Measurements from ENCODE around the gene GOLGA7B.
A peak's percentile ranks its signal among the peaks of the same experiment; 100 is the strongest.
"Not testable (repeated sequence)": the region's sequence is repeated elsewhere in the genome, so short reads cannot be mapped to it uniquely, and the experiment has no call there.

Gene GOLGA7B

GRCh38 chr10:97836446-97836845 lies 13.2 kb upstream of the GOLGA7B start:
- DNase-seq (ENCODE audit: low spot score): no peak

GRCh38 chr10:97838091-97838490 lies 11.6 kb upstream of the GOLGA7B start:
- DNase-seq (ENCODE audit: low spot score): no peak

- not testable (repeated sequence) for DNase-seq (ENCODE audit: low spot score)
These were observed 8.5 kb upstream of the GOLGA7B start for GRCh38 chr10:97841166-97841565.

- not testable (repeated sequence) for DNase-seq (ENCODE audit: low spot score)
These were observed 7.5 kb upstream of the GOLGA7B start for GRCh38 chr10:97842114-97842513.

- DNase-seq (ENCODE audit: low spot score): no peak
These were observed 6.9 kb upstream of the GOLGA7B start for GRCh38 chr10:97842656-97843280.

- DNase-seq (ENCODE audit: low spot score): no peak
These were observed 6.4 kb upstream of the GOLGA7B start for GRCh38 chr10:97843281-97843671.

- not testable (repeated sequence) for DNase-seq (ENCODE audit: low spot score)
These were observed 5.7 kb upstream of the GOLGA7B start for GRCh38 chr10:97843972-97844371.

- DNase-seq (ENCODE audit: low spot score): no peak
These were observed 5.0 kb upstream of the GOLGA7B start for GRCh38 chr10:97844678-97845077.

- peak; percentile 6 for DNase-seq (ENCODE audit: low spot score)
These were observed 448 bp upstream of the GOLGA7B start for GRCh38 chr10:97849103-97849686.

- no peak for DNase-seq (ENCODE audit: low spot score)
These were observed 803 bp downstream of the GOLGA7B start for GRCh38 chr10:97850446-97850845.

GRCh38 chr10:97851341-97852001 lies 1.8 kb downstream of the GOLGA7B start:
- no peak for DNase-seq (ENCODE audit: low spot score)

- DNase-seq (ENCODE audit: low spot score): no peak
These were observed 2.6 kb downstream of the GOLGA7B start for GRCh38 chr10:97852277-97852676.

GRCh38 chr10:97852840-97853405 lies 3.3 kb downstream of the GOLGA7B start:
- no peak for DNase-seq (ENCODE audit: low spot score)

- no peak for DNase-seq (ENCODE audit: low spot score)
These were observed 5.1 kb downstream of the GOLGA7B start for GRCh38 chr10:97854743-97855142.

GRCh38 chr10:97858001-97858439 lies 8.4 kb downstream of the GOLGA7B start:
- no peak for DNase-seq (ENCODE audit: low spot score)

- peak; percentile 11 for DNase-seq (ENCODE audit: low spot score)
These were observed 11.6 kb downstream of the GOLGA7B start for GRCh38 chr10:97861097-97861750.

GRCh38 chr10:97861924-97862323 lies 12.3 kb downstream of the GOLGA7B start:
- DNase-seq (ENCODE audit: low spot score): no peak

- DNase-seq (ENCODE audit: low spot score): no peak
These were observed 14.2 kb downstream of the GOLGA7B start for GRCh38 chr10:97863808-97864207.

GRCh38 chr10:97865488-97865887 lies 15.8 kb downstream of the GOLGA7B start:
- DNase-seq (ENCODE audit: low spot score): no peak

GRCh38 chr10:97866524-97867219 lies 17.0 kb downstream of the GOLGA7B start:
- no peak for DNase-seq (ENCODE audit: low spot score)

GRCh38 chr10:97867220-97867800 lies 17.7 kb downstream of the GOLGA7B start:
- no peak for DNase-seq (ENCODE audit: low spot score)
